Kidney (tissue), 14 donors: Measurements from ENCODE around the gene FBXL17. TPM values are rescaled to one million over a fixed set of nuclear protein-coding genes. Genes with fewer than 3 reads are reported as not detected.
A peak's percentile ranks its signal among the peaks of the same experiment; 100 is the strongest.

ENCODE experiments used
- DNase-seq, 5 donors: peaks; one replicate each; pipeline ENCODE4 v3.0.0-alpha.2; 2013 to 2020
- FAIRE-seq: peaks from 2 replicates; lab custom pipeline; 2012; peaks lifted over from hg19 to GRCh38; lab: Jason Lieb, UNC
- H3K27ac ChIP-seq, 2 donors: one replicate each; pipeline ENCODE4 v1.7.0; 2013; ENCODE audit warnings: low read depth in 2 of 2, low read length in 2 of 2, inconsistent platforms in 1 of 2
- H3K27me3 ChIP-seq: one replicate; pipeline ENCODE4 v1.7.1; 2013; ENCODE audit warnings: low read length, inconsistent platforms; ENCODE audit not compliant: control insufficient read depth, insufficient read depth
- H3K36me3 ChIP-seq, 3 donors: one replicate each; pipeline versions ENCODE4 v1.7.0 to v1.7.1; 2013; ENCODE audit warnings: low read length in 3 of 3, control low read depth in 1 of 3, inconsistent platforms in 1 of 3; ENCODE audit not compliant: insufficient read depth in 3 of 3, control insufficient read depth in 2 of 3
- H3K4me1 ChIP-seq, 3 donors: one replicate each; pipeline versions ENCODE4 v1.7.0 to v1.7.1; 2013; ENCODE audit warnings: low read length in 3 of 3, inconsistent platforms in 1 of 3, low read depth in 1 of 3; ENCODE audit not compliant: control insufficient read depth in 2 of 3, insufficient read depth in 2 of 3
- H3K4me3 ChIP-seq, 3 donors: one replicate each; pipeline versions ENCODE4 v1.7.0 to v1.8.1; 2013; ENCODE audit warnings: low read length in 3 of 3, control low read depth in 1 of 3, inconsistent platforms in 1 of 3
- H3K9ac ChIP-seq, 3 donors: one replicate each; pipeline versions ENCODE4 v1.7.0 to v1.7.1; 2013; ENCODE audit warnings: low read length in 3 of 3, control low read depth in 1 of 3, inconsistent platforms in 1 of 3
- H3K9me3 ChIP-seq, 3 donors: one replicate each; pipeline versions ENCODE4 v1.7.0 to v1.7.1; 2013; ENCODE audit warnings: low read length in 3 of 3, control low read depth in 1 of 3, inconsistent platforms in 1 of 3; ENCODE audit not compliant: control insufficient read depth in 2 of 3, insufficient read depth in 1 of 3
- CTCF ChIP-seq: IDR thresholded peaks from 3 replicates; pipeline ENCODE4 v1.5.1; 2012; ENCODE audit warnings: mild to moderate bottlenecking, moderate library complexity, borderline replicate concordance; ENCODE audit not compliant: insufficient read depth; ENCODE audit errors: extremely low read depth
- intact Hi-C: fragments of 100-400 bp; cut with DNase I; formaldehyde crosslinking; loops from one replicate; pipeline ENCODE4 v1.11.1; 2022
- polyA plus RNA-seq: library from polyadenylated mRNA; stranded (reverse); fragments of 350-450 nt; fragmentation: Illumina TruSeq; extraction: RNeasy Lipid Tissue Mini Kit (QIAGEN cat#74804); gene quantifications from one replicate; pipeline ENCODE4 v1.2.3, GENCODE V29; 2014; ENCODE audit warnings: low read depth, low replicate concordance; ENCODE audit not compliant: insufficient read depth
- total RNA-seq: library from RNA; stranded (reverse); fragmentation: NEBNext Ultra II Directional; extraction: Animal tissue kit (Norgen Biotek cat#: 25700); gene quantifications from one replicate; pipeline ENCODE4 v1.2.1, GENCODE V29; 2021
- donor health status: control.
- donor health status: control.
- donor health status: control.
- donor health status: control.
- donor health status: control.
- donor health status: DM: yes; HTN: yes; CAD: no.
- donor health status: Normal renal cell carcinoma (clear cell type).

FBXL17 gene
- total and polyA plus RNA-seq, 2 donors from 2014 or later = 11.7 to 26.5 TPM

GRCh38 chr5:108339220-108339619 lies 42.7 kb downstream of the FBXL17 start:
- H3K9ac ChIP-seq = no peak overlapping the region
- FAIRE-seq = peak; percentile 32
- H3K9me3 ChIP-seq = no peaks in the 10 kb centered on the region
- TF ChIP-seq CTCF = no peak
- H3K4me1 ChIP-seq = no peaks in the 10 kb centered on the region
- H3K27me3 ChIP-seq = no peaks in the 10 kb centered on the region
- no peak overlapping the region for H3K27ac ChIP-seq
- no peaks in the 10 kb centered on the region for H3K36me3 ChIP-seq
- intact Hi-C loops = no loop called here
- no peak overlapping the region for H3K4me3 ChIP-seq
- DNase-seq = no peak

GRCh38 chr5:108334225-108334624 lies 47.7 kb downstream of the FBXL17 start:
- FAIRE-seq = no peak
- no peak for DNase-seq

GRCh38 chr5:108326982-108327381 lies 54.9 kb downstream of the FBXL17 start:
- no peak for DNase-seq
- H3K27ac ChIP-seq = no peak overlapping the region
- no peak overlapping the region for H3K9ac ChIP-seq
- TF ChIP-seq CTCF = no peak
- no peak for FAIRE-seq
- H3K27me3 ChIP-seq = no peaks in the 10 kb centered on the region
- H3K4me1 ChIP-seq = no peaks in the 10 kb centered on the region
- no peaks in the 10 kb centered on the region for H3K36me3 ChIP-seq
- intact Hi-C loops = no loop called here
- no peak overlapping the region for H3K4me3 ChIP-seq
- peaks cover 0 to 2% (median 0%) of the 10 kb centered on the region in 3 donors for H3K9me3 ChIP-seq

More at GRCh38 chr5:108334225-108334624, 47.7 kb downstream of the FBXL17 start:
- Histone ChIP-seq H3K9ac (no peak overlapping the region), H3K4me3 (no peak overlapping the region), H3K9me3 (no peaks in the 10 kb centered on the region), H3K27ac (no peak overlapping the region), H3K36me3 (no peaks in the 10 kb centered on the region), H3K27me3 (no peaks in the 10 kb centered on the region), H3K4me1 (no peaks in the 10 kb centered on the region)
- intact Hi-C loops = no loop called here
- no peak for TF ChIP-seq CTCF

GRCh38 chr5:108324886-108325285 lies 57.0 kb downstream of the FBXL17 start:
- intact Hi-C loops = no loop called here
- FAIRE-seq = no peak
- Histone ChIP-seq H3K4me1 (no peaks in the 10 kb centered on the region), H3K27me3 (no peaks in the 10 kb centered on the region), H3K9ac (no peak overlapping the region), H3K36me3 (no peaks in the 10 kb centered on the region), H3K27ac (no peak overlapping the region), H3K4me3 (no peak overlapping the region), H3K9me3 (peaks cover 0 to 2% (median 0%) of the 10 kb centered on the region in 3 donors)
- TF ChIP-seq CTCF = no peak
- DNase-seq = no peak
